Hematopoietic multipotent progenitor cell treated with erythropoietin and hydrocortisone succinate and interleukin-3 and kit ligand, for 4 days (in vitro differentiated cells): ENCODE results near the gene LASP1NB.

Source experiments
- DNase-seq: peaks from one replicate; pipeline ENCODE4 v3.0.0-alpha.2; 2015

Gene LASP1NB

GRCh38 chr17:38925263-38925995 lies at the start of gene LASP1NB:
Gene LASP1NB (plus strand): TSS chr17:38925614.
- DNase-seq: peak; percentile 45

DNA sequence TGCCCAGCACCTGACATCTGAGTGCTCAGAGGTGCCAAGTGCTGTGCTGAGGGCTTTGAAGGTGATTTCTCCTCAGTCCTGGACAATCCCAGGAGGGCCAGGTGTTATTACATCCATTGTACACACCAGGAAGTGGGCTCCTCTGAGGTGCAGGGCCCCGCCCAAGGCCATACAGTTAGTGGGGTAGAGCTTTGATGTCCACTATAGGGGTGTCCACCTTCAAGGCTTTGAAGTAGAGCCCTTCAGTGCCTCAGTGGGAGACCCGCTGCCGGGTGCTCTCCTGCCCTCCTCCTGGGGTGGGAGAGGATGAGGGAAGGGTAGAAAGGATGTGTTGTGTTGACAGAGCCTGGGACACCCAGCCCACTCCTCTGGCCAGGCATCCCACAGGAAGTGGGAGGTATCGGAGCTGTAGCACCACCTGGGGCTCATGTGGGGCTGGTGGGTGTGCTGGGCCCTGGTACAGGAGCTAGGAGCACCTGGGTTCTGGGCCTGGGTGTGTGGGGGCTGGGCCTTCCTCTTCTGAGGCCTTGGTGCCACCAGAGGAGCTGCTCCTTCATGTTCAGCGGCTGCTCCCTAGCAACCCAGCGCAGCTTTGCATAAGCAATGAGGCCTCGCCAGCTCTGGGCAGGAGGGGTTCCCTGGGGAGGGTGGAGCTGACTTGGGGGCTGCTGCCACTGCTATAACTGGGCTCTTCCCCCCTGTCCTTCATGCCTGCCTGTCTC lies 48.1 kb upstream of the LASP1NB start:
- peak; percentile 29 for DNase-seq

DNA sequence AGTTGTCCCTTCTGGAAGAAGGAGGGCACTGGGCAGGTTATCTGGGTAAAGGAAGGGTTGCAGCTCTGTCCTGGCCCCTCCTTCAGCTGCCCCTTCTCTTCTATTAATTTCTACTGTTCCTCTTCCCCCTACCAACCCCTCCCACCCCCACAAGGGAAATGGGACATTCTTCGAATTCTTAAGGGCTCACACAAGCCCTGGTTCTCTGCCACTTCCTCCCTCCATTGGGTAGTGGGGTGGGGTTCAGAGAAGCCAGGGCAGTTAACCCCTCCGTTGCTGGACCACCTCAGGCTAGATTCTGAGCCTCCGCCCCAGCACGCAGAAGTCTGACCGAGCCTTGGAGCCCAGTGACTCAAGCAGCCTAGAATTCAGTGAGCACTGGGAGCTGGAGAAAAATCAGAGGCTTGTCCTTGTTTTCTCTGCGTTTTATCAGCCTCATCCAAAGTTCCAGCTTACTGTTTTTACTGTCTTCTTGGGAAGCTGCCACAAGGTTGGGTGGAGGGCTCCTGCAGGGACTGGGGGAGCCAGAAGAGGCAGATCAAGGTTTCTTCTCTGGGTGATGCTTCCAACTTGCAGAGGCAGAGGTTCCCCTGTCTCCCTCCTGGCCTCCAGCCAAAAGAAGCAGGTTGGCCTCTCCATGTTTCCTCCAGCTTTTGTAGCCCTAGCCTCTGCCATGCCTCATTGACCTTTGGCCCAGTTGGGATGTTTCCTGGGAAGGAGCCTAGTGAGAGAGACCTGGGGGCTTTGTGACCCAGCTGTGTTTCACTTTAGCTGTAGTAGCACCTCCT lies 45.3 kb upstream of the LASP1NB start:
- peak; percentile 61 for DNase-seq

DNA sequence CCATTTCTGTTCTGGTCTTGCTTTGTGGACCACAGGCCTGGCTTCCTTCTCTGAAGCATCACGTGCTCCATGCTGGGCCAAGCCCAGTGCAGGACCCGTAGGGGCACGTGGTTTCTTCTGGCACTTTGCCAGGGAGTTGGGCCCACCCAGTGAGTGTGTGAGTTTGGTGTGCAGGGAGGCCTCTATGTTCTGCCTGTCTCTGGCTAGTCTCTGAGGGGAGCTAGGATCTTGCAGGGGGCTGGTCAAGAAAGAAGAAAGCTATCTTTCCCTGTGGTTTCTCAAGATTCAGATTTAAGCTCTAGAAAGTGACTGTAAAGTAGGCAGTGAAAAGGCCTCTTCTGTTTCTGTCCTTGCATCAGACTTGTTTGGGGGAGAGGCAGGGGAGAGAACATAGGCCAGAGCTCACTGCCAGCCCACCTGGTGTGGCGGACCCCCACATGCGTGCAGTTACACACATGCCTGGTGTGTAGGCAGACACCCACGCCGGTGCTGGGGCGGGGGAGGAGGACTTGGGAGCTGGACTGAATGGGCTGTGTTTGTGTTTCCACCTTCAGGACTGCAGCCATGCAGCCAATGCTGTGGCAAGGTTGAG lies 43.7 kb upstream of the LASP1NB start:
- peak; percentile 94 for DNase-seq

- no peak for DNase-seq
Measured at GRCh38 chr17:38882870-38883269, 42.5 kb upstream of the LASP1NB start.

DNA sequence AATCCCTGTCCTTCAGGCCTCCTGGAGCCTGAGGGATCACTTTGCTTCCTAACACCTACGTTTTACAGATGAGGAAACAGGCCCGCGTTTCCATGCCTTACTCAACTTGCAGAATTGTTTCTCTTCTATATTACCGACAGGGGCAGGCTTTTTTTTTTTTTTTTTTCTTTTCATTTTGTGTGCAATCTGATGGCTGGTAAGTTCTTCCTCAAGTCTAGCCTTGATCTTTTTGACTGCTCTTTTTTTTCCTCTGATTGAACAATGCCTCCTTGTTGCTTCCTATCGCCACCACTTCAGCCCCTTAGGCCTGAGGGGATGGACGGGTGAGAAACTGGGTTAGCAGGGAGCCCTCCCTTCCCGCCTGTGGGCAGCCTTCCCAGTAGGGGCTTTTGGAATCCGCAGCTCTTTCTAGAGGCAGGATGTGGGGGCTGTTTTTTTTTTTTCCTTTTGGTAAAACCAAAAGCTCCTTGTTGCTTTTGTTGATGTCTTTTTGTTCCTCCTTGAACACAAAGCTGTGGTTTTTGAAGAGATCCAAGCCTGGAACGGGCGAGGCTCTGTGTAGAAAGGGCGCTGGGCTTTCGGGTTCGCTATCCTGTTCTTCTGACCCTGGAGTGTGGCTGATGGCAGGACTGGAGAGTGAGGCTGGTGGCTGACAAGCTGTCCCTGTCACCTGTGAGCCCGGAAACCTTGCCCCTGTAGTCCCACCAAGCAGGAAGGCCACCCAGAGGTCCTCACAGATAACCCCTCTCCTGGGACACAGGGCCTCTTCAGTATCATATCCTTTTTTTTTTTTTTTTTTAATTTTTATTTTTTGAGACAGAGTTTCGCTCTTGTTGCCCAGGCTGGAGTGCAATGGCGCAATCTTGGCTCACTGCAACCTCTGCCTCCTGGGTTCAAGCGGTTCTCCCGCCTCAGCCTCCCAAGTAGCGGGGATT lies 41.6 kb upstream of the LASP1NB start:
- peak; percentile 41 for DNase-seq

- no peak for DNase-seq
Measured at GRCh38 chr17:38885044-38885727, 40.2 kb upstream of the LASP1NB start.

GRCh38 chr17:38885728-38886642 lies 39.4 kb upstream of the LASP1NB start:
- no peak for DNase-seq

- no peak for DNase-seq
Measured at GRCh38 chr17:38886643-38887010, 38.8 kb upstream of the LASP1NB start.

DNA sequence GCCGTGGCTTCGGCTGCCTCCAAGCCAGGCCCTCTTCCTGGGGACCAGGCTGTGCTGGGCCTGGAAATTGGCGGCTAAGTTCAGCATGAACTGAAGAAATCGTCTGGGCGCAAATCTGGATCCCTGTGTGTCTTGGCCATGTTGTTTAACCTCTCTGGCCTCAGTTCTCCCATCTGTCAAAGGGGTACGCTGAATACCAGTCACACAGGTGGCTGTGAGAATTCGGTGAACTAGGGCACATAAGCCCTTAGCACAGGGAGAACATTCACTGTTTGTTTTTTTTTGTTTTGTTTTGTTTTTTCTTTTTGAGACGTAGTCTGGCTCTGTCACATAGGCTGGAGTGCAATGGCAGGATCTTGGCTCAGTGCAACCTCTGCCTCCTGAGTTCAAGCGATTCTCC lies 36.6 kb upstream of the LASP1NB start:
- no peak for DNase-seq

GRCh38 chr17:38889745-38890409 lies 35.5 kb upstream of the LASP1NB start:
- DNase-seq: no peak

- no peak for DNase-seq
Measured at GRCh38 chr17:38890410-38890746, 35.0 kb upstream of the LASP1NB start.

GRCh38 chr17:38891441-38891840 lies 34.0 kb upstream of the LASP1NB start:
- no peak for DNase-seq

GRCh38 chr17:38892083-38892482 lies 33.3 kb upstream of the LASP1NB start:
- no peak for DNase-seq

GRCh38 chr17:38892620-38893019 lies 32.8 kb upstream of the LASP1NB start:
- no peak for DNase-seq

DNA sequence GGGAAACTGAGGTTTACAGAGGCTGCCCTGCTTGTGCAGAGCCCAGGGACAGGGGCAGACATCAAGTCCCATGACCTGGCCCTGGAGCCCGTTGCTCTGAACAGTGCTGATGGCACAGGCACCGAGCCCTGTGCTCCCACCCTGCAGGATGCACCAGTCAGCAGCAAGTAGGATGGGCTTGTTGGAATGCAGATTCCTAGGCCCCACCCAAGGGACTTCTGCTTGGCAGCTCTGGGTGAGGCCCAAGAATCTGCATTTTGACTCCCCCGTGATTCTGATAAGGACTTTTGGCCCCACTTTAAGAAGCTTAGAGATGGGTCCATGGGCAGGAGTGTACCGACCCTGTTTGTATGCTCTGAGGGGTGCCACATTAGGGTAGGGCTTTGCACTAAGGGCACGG lies 32.3 kb upstream of the LASP1NB start:
- DNase-seq: no peak

DNA sequence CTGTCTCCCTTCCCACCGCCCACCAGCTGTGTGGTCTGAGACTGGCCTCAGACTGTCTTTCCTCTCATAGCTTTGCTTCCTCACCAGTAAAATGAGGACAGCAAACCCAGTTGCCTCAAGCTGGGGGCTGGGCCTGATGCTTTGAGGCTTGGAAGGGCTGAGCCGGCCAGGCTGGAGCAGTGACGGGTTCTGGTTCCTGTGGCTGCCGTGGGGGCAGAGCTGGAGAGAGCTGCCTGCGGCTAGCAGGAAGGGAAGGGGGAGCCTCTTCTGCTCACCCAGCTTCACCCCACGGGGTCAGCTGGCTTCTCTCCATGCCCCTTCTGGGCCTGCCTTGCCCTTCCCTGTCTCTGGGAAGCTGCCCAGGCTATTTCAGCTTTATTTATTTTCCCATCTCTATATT lies 31.8 kb upstream of the LASP1NB start:
- peak; percentile 79 for DNase-seq

- no peak for DNase-seq
Measured at GRCh38 chr17:38894276-38894675, 31.1 kb upstream of the LASP1NB start.

DNA sequence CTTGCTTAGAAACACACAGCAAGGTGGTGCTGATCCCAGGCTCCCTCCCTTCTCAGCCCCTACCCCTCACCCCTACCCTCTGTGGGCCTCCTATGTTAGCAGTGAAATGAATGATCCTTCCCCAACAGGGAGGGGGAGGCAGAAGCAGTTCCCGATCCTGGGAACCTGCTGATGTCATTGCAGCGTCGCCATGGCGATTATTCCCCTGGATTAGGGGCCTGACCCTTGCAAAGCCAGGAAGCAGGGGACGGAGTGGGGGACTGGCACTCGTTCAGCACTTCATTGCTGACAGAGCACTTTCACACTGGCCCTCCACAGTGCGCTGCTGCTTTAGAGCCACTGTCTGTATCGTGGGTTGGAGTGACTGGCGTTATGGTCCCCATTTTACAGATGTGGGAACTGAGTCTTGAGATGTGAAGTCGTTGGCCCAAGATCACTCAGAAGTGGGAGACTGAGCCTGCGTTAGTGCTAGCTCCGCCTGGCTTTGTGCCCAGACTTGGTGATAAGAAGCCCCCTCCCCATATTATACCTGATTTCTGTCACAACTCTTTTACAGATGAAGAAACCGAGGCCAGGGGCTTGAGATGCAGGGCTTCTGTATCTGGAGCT lies 29.0 kb upstream of the LASP1NB start:
- no peak for DNase-seq

- no peak for DNase-seq
Measured at GRCh38 chr17:38897176-38897575, 28.2 kb upstream of the LASP1NB start.
